GM23338 (cell line): ENCODE measurements around the gene KCNMA1.

Source experiments
- CREB1 ChIP-seq: fragments of 250-450 bp; sonication (Bioruptor Pico); IDR thresholded peaks from 2 replicates; pipeline ENCODE4 v1.5.0; 2020; ENCODE audit warnings: low read depth, mild to moderate bottlenecking, moderate library complexity
- CTCF ChIP-seq, 2 experiments: fragments of 200-600 bp in 1 of 2; sonication (generic) in 1 of 2; conservative IDR thresholded peaks; 2 replicates each; pipeline versions ENCODE4 v1.5.1 to v1.6.1; 2016 to 2017; ENCODE audit warnings: antibody characterized with exemption in 2 of 2, low read depth in 2 of 2, mild to moderate bottlenecking in 2 of 2, moderate library complexity in 1 of 2
- ETS1 ChIP-seq: IDR thresholded peaks from 2 replicates; pipeline ENCODE4 v1.6.1; 2016; ENCODE audit warnings: antibody characterized with exemption
- EZH2 ChIP-seq: fragments of 200-600 bp; sonication (generic); IDR thresholded peaks from one replicate; pipeline ENCODE4 v1.8.0; 2017; ENCODE audit warnings: antibody characterized with exemption, mild to moderate bottlenecking, low read depth; ENCODE audit not compliant: unreplicated experiment
- EZH2phosphoT487 ChIP-seq: fragments of 200-600 bp; sonication (generic); IDR thresholded peaks from one replicate; pipeline ENCODE4 v1.8.1; 2018; ENCODE audit warnings: antibody characterized with exemption; ENCODE audit not compliant: unreplicated experiment
- JUNB ChIP-seq: IDR thresholded peaks from one replicate; pipeline ENCODE4 v1.6.1; 2016; ENCODE audit warnings: antibody characterized with exemption; ENCODE audit not compliant: unreplicated experiment
- POLR2AphosphoS5 ChIP-seq: IDR thresholded peaks from 2 replicates; pipeline ENCODE4 v1.6.1; 2016; ENCODE audit warnings: antibody characterized with exemption, low read depth
- REST ChIP-seq: IDR thresholded peaks from one replicate; pipeline ENCODE4 v1.6.1; 2018; ENCODE audit warnings: antibody characterized with exemption; ENCODE audit not compliant: unreplicated experiment

- no peak for TF ChIP-seq CTCF (conservative IDR thresholded peaks at IDR 0.05; ENCODE audit: low read depth in 2 of 2)
- TF ChIP-seq EZH2phosphoT487 = no peak
- TF ChIP-seq EZH2 = no peak
- no peak for TF ChIP-seq REST
- no peak for TF ChIP-seq POLR2AphosphoS5
- no peak for TF ChIP-seq CREB1 (CRISPR knock-in tag)
- TF ChIP-seq ETS1 = no peak
- no peak for TF ChIP-seq JUNB
Measured at GRCh38 chr10:77156406-77156879, 481.2 kb downstream of the KCNMA1 start.
